Activated gamma-delta T cell treated with anti-CD3 and anti-CD28 coated beads, Interleukin-2, amount 50 U/mL, for 16 hours (primary cell): ENCODE measurements around the gene WWOX.

ENCODE experiments used
- DNase-seq: peaks from one replicate; pipeline ENCODE4 v3.0.0-alpha.2; 2020; ENCODE audit warnings: low read depth

WWOX gene

DNA sequence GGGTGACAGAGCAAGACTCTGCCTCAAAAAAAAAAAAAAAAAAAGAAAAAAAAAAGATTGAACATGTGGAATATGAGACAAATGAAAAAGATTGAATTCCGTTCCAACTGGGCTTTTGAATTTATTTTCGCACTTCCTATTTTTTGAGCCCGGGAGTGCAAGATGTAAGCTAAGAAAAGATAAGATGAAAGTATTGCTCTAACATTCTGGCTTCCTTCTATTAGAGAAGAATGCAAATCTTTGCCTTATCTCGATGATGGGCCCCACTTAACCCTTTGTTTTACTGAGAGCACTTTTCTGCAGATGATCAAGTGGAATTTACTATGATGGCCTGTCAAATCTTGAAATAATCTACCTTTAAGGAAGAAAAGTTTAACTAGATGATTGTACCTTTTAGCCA is 96.3 kb downstream of the WWOX start:
- DNase-seq, result no peak

DNA sequence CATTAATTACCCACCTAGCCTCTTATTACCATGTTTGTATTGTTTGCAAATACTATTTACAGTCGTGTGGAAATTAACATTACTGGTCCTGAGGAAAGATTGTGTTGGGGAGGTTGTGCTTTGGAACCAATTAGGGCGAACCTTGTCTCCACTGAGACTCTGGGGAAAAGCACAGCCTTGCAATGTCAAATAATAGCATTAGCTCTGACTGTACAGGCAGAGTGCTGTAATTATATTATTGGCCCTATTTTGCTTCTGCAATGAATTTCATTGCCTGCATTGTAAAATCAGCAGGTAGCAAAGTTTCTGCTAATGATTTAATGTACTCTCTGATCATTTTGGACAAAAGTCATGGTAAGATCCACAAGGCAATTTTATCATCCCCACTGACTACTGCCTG is 97.0 kb downstream of the WWOX start:
- no peak for DNase-seq

DNA sequence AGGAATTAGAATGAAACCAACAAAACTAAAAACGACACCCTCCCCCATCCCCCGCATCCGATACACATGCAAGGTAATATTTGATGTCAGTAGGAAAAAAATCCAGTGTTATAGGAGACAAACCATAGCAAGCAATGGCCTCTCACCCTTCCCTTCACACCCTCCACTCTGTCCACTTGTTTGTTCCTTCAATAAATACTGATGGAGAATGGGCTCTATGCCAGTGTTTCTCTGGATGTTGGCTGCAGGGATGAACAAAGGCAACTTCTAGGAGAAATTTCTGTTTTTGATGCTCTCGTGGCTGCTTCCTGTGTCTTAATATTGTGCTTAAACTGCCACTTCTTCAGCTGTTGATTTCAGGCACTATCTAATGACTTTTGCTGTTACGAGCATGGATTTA is 98.8 kb downstream of the WWOX start:
- no peak for DNase-seq

DNA sequence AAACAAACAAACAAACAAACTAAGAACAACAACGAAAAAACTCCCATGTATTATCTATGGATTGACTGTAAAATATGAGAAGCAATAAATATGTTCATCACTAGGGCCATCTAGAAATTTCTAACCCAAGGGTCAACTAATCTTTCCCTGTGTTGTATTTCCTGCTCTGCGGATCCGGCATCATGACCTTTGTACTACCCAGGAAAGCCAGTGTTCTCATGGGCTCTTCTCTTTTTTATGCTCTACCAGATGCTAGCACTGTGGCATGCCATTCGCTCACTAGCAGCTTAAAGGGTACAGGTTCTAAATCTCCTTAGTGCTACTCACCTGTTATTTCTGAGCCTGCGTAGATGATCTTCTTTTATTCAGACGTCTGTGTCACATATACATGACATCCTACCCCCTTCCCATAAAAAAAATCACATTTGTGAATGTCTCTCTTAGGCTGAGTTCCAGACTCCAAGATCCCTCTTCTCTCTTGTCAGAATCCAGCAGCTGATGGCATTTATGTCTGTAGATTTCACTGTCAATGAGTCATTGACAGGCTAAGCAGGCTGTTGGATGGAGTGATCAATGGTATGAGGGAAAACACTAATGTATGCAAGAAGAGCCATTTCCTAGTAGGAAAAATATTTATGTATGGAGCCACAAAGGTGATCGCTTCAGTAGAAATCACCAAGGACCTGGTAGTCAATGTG is 100.0 kb downstream of the WWOX start:
- DNase-seq, result no peak

GRCh38 chr16:78200023-78200389 is 100.6 kb downstream of the WWOX start:
- DNase-seq, result no peak

DNA sequence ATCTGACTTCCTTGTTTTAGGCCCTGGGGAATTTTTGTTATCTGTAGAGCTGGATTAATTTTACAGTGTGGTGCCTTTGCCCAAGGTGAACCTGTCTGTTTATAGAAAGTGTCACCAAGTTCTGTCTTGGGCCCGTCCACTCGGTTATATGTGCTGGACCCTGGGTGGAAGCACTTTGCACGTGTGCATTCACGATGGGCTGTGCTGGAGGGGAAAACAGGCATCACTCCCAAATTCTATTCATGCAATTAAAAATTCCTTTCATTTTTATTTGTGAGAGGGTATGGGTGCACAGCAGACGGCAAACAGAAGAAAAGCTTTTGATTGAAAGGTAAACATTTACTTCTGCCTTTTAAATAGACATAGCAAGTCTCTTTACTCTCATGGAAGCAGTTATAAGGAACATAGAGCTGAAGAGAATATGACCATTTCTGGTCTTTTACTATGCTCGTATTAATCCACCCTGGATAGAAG is 101.2 kb downstream of the WWOX start:
- no peak for DNase-seq

DNA sequence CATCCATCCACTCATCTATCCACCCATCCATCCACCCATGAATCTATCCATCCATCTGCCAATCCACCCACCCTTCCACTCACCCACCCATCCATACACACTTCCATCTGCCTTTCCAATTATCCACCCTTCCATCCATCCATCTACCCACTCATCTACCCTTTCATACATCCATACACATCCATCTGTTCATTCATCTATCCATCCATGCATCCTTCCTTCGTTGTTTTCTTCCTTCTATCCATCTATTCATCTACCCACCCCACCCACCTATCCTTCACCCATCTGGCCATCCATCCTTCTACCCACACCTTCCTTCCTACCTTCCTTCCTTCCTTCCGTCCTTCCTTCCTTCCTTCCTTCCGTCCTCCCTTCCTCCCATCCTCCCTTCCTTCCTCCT is 106.1 kb downstream of the WWOX start:
- DNase-seq, result no peak

DNA sequence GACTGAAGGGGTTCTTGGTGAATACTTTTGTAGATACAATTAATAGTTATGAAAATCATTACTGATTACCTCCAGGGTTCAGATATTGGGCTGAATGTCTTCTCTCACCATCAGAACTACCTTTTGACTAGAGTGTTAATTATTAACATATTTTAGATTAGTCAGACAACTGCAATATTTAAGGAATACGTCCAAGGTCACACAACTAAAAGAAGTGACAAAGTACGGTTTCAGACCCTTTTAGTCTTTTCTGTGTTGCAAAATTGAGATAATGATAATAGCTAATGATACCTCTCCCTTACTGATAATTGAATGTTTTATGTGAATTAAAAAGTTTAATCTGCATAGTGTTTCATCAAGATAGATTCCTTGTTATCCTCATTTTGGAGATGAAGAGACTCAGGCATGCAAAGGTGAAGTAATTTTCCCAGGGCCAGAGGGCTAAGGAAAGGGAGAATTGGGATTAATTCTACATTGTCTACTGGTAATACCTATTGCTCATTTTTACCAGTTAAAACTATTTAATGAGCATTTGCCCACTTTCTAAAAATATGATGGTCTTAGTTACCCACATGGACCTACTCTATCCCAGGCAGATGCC is 107.3 kb downstream of the WWOX start:
- DNase-seq, result no peak

- no peak for DNase-seq
Observed at GRCh38 chr16:78209951-78210661, 110.7 kb downstream of the WWOX start.

GRCh38 chr16:78211020-78211599 is 111.7 kb downstream of the WWOX start:
- DNase-seq, result no peak

DNA sequence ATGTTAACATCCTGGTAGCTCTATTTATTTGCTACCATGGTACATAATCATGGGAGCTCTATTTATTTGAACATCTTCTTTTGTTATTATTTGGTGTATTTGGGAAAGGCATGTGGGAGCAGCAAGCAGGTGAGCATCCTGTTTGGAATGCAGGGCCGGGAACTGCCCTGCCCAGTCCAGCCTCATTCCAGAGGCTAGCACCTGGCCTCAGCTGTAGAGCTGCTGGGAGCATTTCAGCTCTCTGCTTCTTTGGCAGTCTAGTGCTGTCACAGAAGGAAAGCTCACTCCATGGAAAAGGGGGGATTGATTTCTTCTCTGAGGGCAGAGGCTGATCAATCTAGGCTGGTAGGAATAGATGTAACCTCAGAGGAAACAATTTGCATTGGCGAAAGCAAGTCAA is 112.5 kb downstream of the WWOX start:
- no peak for DNase-seq

GRCh38 chr16:78212674-78213073 is 113.2 kb downstream of the WWOX start:
- no peak for DNase-seq

- DNase-seq, result no peak
Observed at GRCh38 chr16:78213751-78214150, 114.3 kb downstream of the WWOX start.

DNA sequence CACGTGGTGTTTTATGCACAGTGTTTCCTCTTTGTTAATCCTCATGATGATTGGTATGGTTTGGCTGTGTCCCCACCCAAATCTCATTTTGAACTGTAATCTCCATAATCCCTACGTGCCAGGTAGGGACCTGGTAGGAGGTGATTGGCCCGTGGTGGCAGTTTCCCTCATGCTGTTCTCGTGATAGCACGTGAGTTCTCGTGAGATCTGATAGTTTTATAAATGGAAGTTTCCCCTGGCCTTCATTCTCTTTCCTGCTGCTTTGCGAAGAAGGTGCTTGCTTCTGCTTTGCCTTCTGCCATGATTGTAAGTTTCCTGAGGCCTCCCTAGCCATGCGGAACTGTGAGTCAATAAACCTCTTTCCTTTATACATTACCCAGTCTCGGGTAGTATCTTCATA is 115.8 kb downstream of the WWOX start:
- DNase-seq, result no peak

DNA sequence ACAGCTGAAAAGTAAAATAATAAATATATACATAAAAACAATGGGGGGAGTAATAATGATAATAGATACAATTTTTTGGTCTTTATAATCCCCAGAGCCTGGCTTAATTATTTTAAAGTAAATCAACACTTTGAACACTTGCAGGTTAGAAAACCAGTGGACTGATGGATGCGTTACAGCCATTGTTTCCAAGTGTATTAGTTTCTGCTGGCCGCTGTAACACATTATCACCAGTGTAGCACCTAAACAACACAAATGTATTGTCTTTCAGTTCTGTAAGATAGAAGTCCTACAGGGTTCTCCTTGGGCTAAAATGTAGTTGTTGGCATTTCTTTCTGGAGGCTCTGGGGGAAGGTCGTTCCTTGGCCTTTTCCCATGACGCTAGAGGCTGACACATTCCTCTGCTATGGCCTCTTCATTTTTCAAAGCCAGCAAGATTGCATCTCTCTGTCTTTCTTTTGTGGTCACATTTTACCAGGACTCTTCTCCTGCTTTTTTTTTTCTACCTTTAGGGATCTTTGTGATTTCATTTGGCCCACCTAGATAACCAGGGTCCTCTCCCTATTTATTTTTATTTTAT is 116.8 kb downstream of the WWOX start:
- DNase-seq, result no peak

GRCh38 chr16:78217276-78217675 is 117.8 kb downstream of the WWOX start:
- DNase-seq, result no peak

DNA sequence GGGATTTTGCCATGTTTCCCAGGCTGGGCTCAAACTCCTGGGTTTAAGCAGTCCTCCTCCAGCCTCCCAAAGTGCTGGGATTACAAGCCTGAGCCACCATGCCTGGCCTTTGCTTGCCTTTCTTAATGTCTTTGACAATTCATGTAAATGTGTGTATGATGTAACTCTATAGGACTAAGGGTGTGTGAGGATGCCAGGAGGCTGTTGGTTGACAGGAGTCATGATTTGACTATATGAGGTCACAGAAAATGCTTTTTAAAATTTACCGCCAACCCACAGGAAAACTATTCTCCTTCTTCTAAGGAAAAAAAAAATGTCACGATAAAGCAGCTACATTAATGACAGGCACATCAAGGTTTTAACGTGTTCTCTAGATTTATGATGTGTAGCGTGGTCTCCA is 118.8 kb downstream of the WWOX start:
- DNase-seq, result no peak

GRCh38 chr16:78218856-78219651 is 119.6 kb downstream of the WWOX start:
- DNase-seq, result no peak

DNA sequence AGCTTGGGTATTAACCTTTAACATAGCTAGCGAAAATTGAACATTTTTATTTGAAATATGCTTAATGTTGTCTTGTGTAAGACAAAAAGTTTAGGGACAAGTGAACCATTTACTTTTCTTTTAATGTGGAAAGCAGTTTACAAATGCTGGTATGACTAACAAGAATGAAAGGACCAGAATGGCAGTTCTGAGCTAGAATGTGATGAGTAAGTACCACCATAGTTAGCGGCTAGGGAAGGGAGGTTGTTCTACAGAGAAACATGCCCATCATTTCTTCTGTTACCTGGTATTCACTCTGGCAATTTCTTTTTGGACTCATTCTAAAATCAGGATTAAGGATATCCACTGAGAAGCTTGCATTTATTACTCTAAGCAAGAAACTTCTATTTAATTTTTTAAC is 121.1 kb downstream of the WWOX start:
- DNase-seq, result no peak

- no peak for DNase-seq
Observed at GRCh38 chr16:78221892-78222291, 122.4 kb downstream of the WWOX start.

DNA sequence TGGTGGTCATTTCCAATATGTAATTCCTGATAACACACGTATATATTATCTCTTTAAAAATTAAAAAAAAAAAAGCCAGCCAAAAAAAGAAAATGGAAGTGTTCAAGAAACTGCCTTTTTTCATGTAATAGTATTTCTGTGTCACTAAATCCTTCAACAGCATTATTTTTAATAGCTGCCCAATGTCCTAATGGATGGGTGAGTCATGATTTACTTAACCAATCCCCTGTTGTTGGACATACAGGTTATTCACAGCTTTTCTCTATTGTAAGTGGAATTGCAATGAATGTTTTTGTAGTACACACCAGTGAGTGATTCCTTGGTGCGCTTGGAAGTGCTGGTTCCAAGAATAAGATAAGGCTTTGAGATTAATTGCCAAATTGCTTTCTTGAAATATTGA is 124.9 kb downstream of the WWOX start:
- DNase-seq, result no peak

DNA sequence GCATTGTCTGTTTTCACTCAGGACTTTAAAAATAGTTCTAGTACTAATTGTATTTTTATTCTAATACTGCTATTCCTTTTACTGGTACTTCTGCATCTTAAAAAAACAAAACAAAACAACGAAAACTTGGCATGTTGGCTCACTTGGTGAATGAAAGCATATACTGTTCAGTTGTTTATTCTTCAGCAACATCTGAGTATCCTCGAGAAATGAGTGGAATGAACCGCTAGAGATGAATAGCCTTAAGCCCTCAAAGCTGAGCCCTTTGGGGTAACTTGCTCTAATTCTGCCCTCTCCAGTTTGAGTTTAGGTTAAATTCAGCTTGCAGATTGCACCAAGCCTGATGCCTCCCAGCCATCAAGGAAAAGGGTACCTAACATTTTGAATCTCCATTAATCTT is 126.5 kb downstream of the WWOX start:
- DNase-seq, result no peak
